Stimulated activated CD4-positive, alpha-beta T cell treated with anti-CD3 and anti-CD28 coated beads, Interleukin-2, amount 100 ng/mL, for 4 hours (primary cell): ENCODE measurements around the gene SSBP2.
"Not testable (repeated sequence)": the region's sequence is repeated elsewhere in the genome, so short reads cannot be mapped to it uniquely, and the experiment has no call there.

Source experiments
- DNase-seq: peaks from one replicate; pipeline ENCODE4 v3.0.0-alpha.2; 2020; ENCODE audit warnings: low read depth

Gene SSBP2

DNA sequence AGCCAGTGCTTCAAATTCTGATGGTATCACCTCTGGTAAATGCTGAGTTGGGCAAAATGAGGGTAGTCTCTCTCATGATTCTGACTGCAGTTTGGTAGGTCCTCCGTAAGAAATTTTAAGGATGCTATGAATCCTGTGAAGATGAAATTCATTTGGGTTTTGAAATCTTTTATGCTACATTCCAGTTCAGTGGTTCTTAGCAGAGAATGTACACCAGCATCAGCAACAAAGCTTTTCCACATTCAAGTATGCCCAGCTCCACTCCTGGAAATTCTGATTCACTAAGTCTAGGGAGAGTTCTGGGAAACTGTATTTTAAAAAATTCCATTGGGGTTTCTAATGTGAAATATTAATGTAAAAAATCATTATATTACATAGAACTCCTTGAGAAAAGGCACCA lies 323.3 kb downstream of the SSBP2 start:
- no peak for DNase-seq

DNA sequence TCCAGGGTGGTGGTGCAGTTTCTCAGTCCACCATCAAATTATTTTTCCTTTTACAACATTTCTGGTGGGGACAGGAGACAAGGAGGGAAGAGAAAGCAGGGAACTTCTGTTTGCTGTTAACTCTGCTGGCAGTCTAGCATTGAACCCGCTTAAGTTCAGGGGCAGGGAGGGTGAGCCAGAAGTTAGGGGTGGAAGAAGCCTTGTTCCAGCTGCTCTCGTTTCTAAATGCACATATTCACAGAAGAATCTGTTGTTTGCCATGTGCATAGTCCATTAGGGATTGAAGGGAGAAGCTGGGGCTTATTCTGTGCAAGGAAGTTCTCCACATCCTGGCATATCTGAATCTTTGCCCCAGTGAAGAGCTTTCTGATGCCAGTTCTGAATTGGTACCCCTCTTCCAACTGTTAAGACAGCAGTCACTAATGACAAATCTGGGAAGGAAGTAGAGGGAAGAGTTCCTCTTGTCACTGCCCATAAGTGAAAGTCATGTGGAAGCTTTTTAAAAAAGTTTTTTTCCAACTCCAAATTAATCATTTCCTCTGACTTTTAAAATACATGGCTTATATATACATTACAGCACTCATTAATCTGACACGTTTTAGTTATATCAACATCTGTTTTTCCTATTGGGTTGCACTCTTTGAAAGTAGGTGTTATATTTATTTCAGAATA lies 324.4 kb downstream of the SSBP2 start:
- no peak for DNase-seq

DNA sequence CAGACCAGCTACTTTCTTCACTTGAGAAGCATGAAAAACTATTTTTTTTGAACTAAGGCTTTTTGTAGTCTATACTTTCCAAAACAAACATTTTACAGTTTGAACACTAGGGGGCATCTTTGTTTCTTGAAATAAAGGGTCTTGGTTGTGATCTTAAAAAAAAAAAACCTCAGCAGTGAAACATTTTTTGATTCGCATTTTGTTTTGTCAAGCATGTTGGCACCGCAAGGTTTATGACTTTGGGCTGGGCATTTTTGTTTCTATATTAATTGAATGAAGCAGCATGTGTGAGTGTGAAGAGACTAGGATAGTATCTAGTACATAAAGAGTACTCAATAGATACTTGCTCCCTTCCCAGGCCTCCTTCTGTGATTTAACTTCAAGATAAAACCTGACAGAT lies 325.3 kb downstream of the SSBP2 start:
- DNase-seq, result no peak

DNA sequence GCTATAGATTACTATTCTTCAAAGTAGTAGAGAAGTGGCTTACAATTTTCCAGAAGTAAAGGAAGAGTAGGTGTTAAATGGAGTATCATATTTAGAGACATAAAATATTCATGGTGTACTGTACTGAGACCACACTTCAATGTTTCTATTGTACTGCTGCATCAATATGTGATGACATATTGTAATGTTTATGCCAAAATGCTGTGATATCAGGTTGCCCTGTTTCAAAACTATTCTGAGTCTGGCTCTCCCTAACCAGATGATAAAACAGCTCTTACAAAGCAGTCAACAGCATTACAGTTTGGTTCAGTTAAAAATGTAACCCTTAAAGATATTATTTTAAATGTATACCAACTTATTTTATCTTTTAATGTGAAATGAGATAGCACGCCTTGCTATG lies 326.2 kb downstream of the SSBP2 start:
- no peak for DNase-seq

DNA sequence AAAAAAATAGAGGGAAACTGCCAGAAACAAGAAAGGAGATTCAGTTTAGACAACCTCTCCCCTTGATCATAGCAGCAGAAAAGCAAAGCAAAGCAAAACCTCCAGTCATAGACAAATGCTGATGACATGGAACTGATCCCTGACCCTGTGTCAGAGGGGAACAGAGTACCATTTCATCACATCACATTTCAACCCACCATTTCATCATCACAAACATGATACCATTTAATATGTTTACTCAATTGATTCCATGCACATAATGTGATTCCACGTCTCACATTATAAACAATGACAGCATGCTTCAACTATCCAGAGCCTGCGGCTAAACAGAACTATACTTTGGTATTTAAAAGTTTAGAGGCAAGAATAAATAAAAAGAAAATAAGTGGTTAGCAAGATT lies 328.2 kb downstream of the SSBP2 start:
- no peak for DNase-seq

DNA sequence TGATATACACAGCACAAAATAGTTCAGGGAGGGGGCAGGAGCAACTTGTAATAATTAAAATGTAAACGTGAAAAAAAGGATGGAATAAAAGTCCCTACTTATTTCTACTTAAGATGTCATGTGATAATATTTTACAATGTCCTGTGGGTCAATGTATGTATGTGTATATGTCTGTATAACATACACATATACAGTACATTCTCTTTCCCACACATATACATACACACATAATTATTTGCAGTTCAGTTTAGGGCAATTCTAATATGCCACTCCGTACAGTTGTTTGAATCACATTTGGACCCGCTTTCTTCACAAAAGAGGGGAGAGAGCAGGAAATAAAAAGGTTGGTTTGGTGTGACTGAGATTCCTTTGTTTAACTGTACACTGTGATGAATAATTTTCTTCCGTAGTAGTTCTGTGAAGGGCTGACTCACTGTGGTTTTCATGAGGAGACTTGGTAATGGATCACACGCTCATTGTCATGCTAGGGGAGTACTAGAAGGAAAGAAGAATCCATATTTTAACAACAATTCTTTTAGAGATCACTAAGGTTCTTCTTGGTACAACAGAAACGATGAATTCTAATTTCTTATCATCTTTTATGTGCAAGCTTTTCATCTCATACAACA lies 330.7 kb downstream of the SSBP2 start:
- DNase-seq, result no peak

DNA sequence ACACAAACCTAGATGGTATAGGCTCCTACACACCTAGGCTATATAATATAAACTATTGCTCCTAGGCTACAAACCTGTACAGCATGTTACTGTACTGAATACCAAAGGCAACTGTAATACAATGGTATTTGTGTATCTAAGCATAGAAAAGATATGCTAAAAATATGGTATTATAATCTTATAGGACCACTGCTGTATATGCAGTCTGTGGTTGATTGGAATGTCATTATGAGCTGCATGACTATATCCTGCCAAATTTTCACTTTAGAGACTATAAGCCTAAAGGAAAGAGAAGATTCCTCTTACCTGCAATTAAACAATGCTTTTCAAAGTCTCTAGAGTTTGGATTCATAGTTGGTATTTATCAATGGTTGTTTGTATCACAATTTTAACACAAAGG lies 332.3 kb downstream of the SSBP2 start:
- no peak for DNase-seq

DNA sequence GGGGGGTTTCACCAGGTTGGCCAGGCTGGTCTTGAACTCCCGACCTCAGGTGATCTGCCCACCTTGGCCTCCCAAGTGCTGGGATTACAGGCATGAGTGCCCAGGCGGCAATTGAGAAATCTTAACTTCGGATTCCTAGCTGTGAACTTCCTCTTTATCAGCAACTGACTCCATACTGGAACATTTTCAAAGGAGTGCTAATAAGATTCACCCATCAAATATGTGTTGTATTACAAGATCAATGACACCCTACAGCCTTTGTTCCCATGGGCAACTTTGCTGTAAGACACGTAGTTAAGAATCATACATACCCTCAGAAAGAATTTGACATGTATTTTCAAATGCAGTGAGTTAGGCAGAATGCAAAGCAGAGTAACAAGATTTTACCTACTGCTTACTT lies 333.8 kb downstream of the SSBP2 start:
- no peak for DNase-seq

DNA sequence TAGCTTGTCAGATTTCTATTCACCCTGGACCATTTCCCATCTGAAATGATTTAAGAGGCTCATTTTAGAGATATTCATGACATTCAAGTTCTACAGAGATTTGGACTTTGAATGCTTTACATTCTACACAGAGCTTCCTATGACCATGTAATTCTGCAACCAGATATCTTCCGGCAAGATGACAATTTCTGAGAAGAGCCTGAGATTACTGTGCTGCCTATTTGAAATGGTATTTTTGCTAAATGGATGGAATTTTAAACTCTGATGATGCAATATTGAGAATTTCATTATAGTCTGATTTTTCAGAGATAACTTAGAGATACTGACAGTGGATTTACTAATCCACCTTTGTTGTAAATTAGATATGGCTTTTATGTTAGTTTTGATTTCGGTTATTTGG lies 341.0 kb downstream of the SSBP2 start:
- no peak for DNase-seq

DNA sequence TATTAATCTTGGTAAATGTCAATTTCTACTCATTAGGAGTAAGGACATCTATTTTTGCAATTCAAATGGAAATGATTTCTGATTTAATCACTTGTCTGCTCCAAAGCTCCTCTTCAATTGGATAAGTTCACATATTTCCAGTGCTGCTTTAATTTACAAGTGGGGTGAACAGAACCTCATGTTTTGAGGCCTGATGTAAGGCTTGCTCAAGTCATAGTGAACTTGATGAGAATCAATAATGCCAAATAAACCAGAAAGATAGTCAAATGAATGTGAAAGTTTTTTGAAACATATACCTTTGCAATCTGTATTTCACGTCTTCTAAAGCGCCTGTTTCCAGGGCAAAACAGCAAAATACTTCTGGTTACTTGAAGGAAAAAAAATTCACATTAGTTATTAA lies 341.5 kb downstream of the SSBP2 start:
- no peak for DNase-seq

DNA sequence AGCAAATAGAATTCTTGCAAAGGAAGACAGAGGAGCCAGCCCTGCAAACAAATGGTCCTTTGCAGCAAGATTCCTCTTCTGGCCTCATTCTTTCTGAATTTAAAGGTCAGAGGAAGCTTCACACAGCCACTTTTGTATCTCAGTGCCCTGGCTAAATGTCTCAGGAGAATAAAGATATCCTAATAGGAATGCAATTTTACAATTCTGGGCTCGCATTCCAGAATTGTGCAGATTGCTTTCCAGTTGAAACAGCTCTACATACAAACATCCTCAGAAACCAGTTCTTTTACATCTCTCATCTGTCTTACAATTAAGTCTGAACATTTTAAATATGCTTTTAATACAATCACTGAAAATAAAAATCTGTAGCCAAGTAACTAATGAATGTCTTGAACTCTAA lies 342.4 kb downstream of the SSBP2 start:
- DNase-seq, result no peak

DNA sequence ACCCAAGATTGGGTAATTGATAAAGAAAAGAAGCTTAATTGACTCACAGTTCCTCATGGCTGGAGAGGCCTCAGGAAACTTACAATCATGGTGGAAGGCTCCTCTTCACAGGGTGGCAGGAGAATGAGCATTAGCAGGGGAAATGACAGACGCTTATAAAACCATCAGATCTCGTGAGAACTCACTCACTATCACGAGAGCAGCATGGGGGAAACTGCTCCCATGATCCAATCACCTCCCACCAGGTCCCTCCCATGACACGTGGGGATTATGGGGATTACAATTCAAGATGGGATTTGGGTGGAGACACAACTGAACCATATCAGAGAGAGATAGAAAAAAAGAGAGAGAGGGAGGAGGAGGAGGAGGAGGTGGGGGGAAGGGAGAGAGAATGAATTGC lies 343.1 kb downstream of the SSBP2 start:
- not testable (repeated sequence) for DNase-seq

DNA sequence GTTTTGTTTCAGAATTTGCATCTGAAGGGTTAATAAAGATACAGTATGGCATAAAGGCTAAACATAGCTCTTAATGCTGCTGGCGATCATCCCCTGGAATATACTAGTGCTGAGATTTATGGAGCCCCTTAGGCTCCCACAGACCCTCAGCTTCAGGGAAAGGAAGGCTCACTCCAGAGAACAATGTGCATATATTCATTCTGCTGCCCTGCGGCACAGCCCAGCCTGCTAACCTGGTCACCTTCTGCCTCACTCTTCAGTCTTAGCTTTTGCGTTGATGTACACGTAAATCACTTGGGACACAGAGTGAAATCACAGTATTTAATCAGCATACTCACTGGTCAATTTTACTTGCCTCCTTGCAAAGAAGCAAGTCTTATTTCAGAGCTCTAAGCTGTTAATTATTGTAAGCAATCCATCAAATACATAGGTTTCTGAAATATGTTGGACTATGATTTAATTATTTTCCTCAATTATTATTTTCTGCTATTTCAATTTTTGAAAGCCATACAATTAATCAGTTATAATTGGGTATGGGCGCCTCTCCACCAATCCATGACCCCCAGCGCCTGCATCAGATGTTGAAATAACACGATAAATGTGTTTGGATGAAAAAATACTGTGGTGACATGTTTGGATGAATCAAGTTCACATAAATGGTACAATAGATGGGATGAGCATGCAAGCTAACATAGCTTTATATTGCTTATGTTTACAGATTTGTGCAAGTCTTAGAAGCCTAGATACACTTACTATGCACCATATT lies 345.6 kb downstream of the SSBP2 start:
- no peak for DNase-seq

DNA sequence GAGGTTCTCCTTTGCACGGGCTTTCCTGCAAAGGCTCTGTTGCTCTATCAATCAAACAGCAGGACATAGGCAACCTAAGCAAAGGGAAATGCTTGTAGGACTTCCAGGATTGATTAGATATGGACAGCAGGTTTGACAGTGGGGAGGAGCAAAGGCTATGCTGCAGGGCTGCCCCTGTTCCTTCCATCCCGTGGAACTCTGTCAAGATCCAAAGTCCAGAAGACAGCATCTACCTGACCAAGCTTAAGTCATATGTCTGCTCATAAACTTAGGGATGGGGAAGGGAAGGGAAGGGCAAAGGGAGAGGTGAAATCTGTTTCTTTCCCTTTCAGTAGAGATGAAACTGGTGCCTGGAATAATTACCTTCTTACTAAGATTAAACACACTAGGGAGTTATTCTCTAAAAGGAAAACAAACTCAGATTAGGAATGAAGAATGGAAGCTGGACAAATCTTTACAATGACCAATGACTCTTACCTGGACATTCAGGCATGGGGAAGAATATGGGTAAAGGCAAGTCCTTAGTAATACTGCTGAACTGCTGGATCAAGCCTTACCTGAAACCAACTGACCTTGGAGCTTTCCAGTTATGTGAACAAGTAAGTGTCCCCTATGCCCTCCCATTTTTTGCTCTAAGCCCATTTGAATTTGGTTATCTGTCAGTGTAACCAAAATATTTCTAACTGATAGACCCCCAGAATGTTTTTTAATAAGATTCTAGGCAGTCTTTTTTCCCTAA lies 348.5 kb downstream of the SSBP2 start:
- DNase-seq, result no peak

DNA sequence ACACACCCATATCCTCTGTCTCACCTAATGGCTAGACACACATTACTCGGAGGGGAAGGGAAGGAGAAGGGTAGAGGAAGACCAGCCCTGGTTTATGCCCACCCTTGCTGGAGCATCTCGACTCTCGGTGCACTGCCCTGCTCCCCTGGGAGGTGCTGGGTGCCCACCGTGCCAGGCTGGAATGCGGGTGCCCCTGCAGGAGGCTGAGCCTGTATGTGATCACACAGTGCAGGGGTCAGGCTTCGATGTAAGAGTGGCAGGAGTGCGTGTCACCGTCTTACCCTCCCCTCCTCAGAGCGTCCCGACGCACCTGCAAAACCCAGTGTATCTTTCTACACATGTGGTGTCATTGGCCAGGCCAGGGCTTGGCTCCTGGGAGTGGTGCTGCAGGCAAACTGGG lies 349.6 kb downstream of the SSBP2 start:
- no peak for DNase-seq

DNA sequence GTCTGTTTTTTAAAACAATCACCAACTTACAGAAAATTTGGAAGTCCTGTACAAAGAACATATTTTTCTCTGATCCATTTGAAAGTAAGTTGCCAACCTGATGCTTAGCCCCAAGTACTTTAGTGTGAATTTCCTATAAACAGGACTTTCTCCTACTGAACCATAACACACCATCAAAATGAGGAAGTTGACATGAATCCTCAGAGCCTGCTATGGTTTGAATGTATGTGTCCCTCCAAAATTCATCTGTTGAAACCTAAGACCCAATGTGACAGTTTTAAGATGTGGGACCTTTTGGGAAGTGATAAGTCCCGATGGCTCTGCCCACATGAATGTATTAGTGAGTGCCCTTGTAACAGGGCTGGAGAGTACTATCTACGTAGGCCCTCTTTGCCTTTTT lies 350.5 kb downstream of the SSBP2 start:
- DNase-seq, result no peak

DNA sequence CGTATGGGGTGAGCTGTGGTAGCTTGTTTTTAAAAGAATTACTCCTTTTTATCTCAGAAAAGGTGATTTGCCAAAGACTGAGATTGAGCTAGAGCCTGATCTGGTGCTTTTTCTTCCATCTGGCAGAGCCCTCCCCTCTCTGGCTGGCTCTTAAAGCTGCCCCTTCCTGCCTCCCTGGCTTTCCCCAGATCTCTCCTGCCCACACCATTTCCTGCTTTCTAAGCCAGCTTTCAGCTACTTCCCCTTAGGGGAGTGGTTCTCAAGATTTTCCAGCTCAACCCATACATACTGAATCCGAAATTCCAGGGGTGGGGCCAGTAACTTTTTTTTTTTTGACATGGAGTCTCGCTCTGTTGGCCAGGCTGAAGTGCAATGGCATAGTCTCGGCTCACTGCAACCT lies 352.2 kb downstream of the SSBP2 start:
- DNase-seq, result no peak

DNA sequence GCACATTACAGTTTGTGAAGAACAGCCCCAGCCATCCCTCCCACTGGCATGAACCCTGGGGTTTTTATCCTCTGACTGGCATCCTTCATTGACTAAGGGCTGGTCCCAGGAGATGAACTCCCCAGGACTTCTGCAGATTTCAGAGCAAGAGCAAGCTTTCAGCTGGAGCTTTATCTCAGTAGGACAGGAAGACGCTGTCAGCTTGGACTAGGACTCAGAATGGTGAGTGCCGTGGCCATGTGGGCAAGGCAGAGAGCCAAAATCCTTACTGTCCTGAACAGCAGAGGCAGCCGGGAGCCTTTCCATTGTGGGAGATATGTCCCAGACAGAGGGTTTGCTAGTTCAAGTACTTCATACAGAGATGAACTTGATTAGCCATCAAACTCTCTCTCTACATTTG lies 353.7 kb downstream of the SSBP2 start:
- DNase-seq, result no peak

DNA sequence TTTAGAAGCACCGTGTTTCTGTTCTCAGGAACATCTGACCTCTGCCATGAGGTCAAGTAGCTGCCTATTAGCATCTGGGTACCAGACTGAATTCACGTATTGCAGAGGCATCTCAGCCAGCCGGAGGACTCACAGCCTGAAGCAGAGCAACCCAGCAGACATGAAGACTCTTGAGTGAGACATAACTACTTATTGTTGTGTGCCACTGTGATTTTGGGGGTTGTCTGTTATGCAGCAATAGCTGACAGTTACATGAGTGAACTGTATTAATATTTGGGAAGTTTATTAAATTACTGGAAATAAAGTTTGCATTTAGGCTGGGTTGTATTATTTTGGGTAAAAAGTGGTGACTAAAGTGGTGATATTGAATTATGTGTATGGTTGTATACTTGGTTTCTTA lies 355.6 kb downstream of the SSBP2 start:
- DNase-seq, result no peak

DNA sequence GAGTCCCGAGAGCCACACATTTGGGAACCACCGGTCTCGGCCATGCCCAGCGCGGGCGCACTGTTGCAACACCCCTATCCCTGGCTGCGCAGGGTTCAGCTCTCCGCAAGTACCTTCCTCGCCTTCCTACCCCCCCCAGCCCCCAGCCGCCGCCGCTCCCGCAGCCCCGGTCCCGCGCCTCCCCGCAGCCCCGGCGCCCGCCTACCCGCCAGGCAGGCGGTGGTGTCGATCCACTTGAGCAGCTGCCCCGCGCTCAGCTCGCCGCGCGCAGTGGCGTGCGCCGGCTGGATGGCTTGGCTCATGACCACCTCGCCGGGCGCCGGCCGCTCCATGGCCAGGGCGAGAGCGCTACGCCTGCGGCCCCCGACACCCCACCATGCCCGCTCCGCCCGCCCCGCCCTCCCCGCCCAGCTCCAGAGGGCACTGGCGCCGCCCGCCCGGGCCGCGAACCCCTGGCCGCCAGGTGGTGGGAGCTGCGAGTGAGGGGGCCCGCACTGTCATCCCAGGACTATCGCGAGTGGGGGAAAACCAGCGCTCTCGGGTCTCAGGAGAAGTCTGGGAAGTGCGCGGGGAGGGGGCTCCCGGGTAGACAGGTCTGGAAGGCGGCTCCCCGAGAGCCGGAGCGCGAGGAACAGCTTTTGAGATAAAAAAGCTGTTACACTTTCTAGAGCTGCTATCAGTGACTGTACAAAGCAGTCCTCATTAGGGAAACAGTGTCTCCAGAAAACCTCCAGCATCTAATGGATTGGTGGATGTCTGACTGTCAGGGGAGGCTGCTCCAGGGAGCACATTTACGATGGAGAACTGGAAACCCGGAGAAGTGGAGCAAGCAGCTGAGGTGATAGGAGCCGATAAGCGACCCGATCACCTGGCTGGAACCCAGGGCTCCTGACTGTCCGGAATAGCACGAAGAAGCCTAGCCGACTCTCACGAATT lies 356.8 kb downstream of the SSBP2 start, which contains the start of gene ACOT12:
Gene ACOT12 (minus strand): TSS at position 352 of the 936 bp plus-strand sequence. CDS start 20 bp downstream, at position 332.
- DNase-seq, result no peak

DNA sequence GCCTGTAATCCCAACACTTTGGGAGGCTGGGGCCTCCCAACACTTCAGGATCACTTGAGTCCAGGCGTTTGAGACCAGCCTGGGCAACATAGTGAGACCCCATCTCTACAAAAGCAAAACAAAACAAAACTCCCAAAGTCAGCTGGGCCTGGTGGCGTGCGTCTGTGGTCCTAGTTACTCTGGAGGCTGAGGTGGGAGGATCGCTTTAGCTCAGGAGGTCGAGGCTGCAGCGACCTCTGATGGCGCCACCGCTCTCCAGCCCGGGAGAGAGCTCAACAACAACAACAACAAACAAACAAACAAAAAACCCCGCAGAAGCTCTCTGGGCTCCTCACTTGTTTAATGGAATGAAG lies 357.5 kb downstream of the SSBP2 start:
- no peak for DNase-seq

DNA sequence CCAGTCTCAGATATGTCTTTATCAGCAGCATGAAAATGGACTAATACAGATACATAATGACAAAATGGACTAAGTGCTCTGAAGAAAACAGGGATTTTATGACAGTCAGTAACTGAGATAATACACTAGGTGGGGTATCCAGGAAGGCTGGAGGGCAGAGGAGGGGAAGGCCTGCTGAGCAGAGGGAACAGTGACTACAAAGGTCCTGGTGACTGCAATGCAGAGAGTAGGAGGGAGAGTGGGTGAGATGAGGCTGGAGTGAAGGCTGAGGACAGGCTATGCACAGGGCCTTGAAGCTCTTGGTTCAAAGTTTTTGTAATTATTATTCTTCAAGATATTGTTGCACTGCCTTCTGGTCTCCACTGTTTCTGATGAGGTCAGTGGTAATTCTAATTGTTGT lies 361.9 kb downstream of the SSBP2 start:
- DNase-seq, result no peak
